HepG2 (cell line): ENCODE measurements around the gene NEK7. TPM values are rescaled to one million over a fixed set of nuclear protein-coding genes. Genes with fewer than 3 reads are reported as not detected.

Experiments used
- ATAC-seq: fragments of 200-7000 bp; cut with Tn5 transposase; 3 replicates; pipeline ENCODE4 v1.9.1; 2020; ENCODE audit warnings: mild to moderate bottlenecking, moderate library complexity
- BruUV-seq: library from RNA; stranded (reverse); fragments of 400-500 nt; replicated peaks from 2 replicates; lab custom pipeline; 2021; lab: Mats Ljungman, UMichigan
- CTCF ChIA-PET: fragments of 300-600 bp; formaldehyde crosslinking; extraction: SDS; loops from one replicate; lab custom pipeline; 2021; ENCODE audit warnings: low total read pairs, inconsistent platforms, low intra/inter-chr PET ratio; lab: Yijun Ruan, JAX
- POLR2A ChIA-PET: fragments of 350-600 bp; sonication (Branson Sonifier 250); formaldehyde crosslinking; loops from one replicate; lab custom pipeline; 2020; ENCODE audit warnings: antibody characterized with exemption, inconsistent platforms; lab: Yijun Ruan, JAX
- DNase-seq: peaks from one replicate; pipeline ENCODE4 v3.0.0-alpha.2; 2015; ENCODE audit warnings: low spot score
- FAIRE-seq: peaks from 3 replicates; lab custom pipeline; 2011; peaks lifted over from hg19 to GRCh38; lab: Jason Lieb, UNC
- H2AFZ ChIP-seq: one replicate; pipeline ENCODE4 v1.6.1; 2011; ENCODE audit warnings: low read length, inconsistent platforms
- H3K27ac ChIP-seq: fragments of 300-600 bp; 3 replicates; pipeline ENCODE4 v1.8.0; 2011; ENCODE audit warnings: mixed run types, mild to moderate bottlenecking, mixed read lengths, low read length, inconsistent platforms; ENCODE audit not compliant: insufficient read depth; ENCODE audit errors: extremely low read length
- H3K27me3 ChIP-seq, 2 experiments: fragments of 200-600 bp in 1 of 2; 2 replicates in 1 of 2; 3 replicates in 1 of 2; pipeline versions ENCODE4 v1.6.0 to v1.8.0; 2011; ENCODE audit warnings: low read length in 2 of 2, mild to moderate bottlenecking in 2 of 2, moderate library complexity in 2 of 2, inconsistent platforms in 1 of 2; ENCODE audit not compliant: insufficient read depth in 2 of 2, control insufficient read depth in 1 of 2
- H3K36me3 ChIP-seq, 2 experiments: fragments of 200-600 bp in 1 of 2; replicated peaks in 1 of 2; 2 replicates in 1 of 2; 3 replicates in 1 of 2; pipeline versions ENCODE4 v1.5.1 to v1.8.0; 2011; ENCODE audit warnings: low read length in 2 of 2, inconsistent platforms in 1 of 2; ENCODE audit not compliant: insufficient read depth in 2 of 2, control insufficient read depth in 1 of 2
- H3K4me1 ChIP-seq: 2 replicates; pipeline ENCODE4 v1.5.1; 2012; ENCODE audit warnings: low read length, inconsistent platforms; ENCODE audit not compliant: insufficient read depth
- H3K4me2 ChIP-seq: 2 replicates; pipeline ENCODE4 v1.6.0; 2011; ENCODE audit warnings: low read depth, low read length, inconsistent platforms
- H3K4me3 ChIP-seq, 3 experiments: fragments of 200-600 bp in 1 of 3; sonication (generic), shearing (Covaris generic) in 1 of 3; replicated peaks in 1 of 3; 2 replicates each; pipeline ENCODE4 v1.5.1; 2011 to 2016; ENCODE audit warnings: low read length in 3 of 3, inconsistent platforms in 2 of 3, low read depth in 2 of 3, mild to moderate bottlenecking in 2 of 3, control low read depth in 1 of 3, mixed read lengths in 1 of 3; ENCODE audit not compliant: insufficient read depth in 1 of 3
- H3K79me2 ChIP-seq: one replicate; pipeline ENCODE4 v1.6.1; 2011; ENCODE audit warnings: low read length, inconsistent platforms; ENCODE audit not compliant: insufficient read depth
- H3K9ac ChIP-seq: 2 replicates; pipeline ENCODE4 v1.6.0; 2011; ENCODE audit warnings: mild to moderate bottlenecking, low read depth, low read length, inconsistent platforms; ENCODE audit not compliant: insufficient read depth
- H3K9me3 ChIP-seq: 2 replicates; pipeline ENCODE4 v1.5.1; 2012; ENCODE audit warnings: mild to moderate bottlenecking, low read length
- H4K20me1 ChIP-seq: 2 replicates; pipeline ENCODE4 v1.6.0; 2011; ENCODE audit warnings: inconsistent platforms, mild to moderate bottlenecking, low read length, moderate library complexity; ENCODE audit not compliant: insufficient read depth
- ATF7 ChIP-seq, 2 experiments: fragments of 450-650 bp in 1 of 2; sonication (generic) in 1 of 2; formaldehyde crosslinking in 1 of 2; IDR thresholded peaks; 2 replicates each; pipeline versions ENCODE4 v1.4.0 to v1.6.1; 2016 to 2020; ENCODE audit warnings: antibody characterized with exemption in 1 of 2, mild to moderate bottlenecking in 1 of 2, missing genetic modification reagents in 1 of 2
- HES4 ChIP-seq: sonication (generic); formaldehyde crosslinking; IDR thresholded peaks from 2 replicates; pipeline ENCODE4 v1.9.0; 2021; ENCODE audit warnings: mild to moderate bottlenecking, missing genetic modification reagents, borderline replicate concordance
- RFXAP ChIP-seq: sonication (generic); formaldehyde crosslinking; IDR thresholded peaks from 2 replicates; pipeline ENCODE4 v1.4.0; 2020; ENCODE audit warnings: missing genetic modification reagents, borderline replicate concordance
- TARDBP ChIP-seq: sonication (generic); formaldehyde crosslinking; IDR thresholded peaks from 2 replicates; pipeline ENCODE4 v1.8.0; 2022; ENCODE audit warnings: mild to moderate bottlenecking, missing genetic modification reagents
- TCF12 ChIP-seq, 2 experiments: fragments of 450-650 bp in 1 of 2; sonication (generic) in 1 of 2; formaldehyde crosslinking in 1 of 2; IDR thresholded peaks; 2 replicates each; pipeline versions ENCODE4 v1.6.1 to v1.8.0; 2017 to 2022; ENCODE audit warnings: antibody characterized with exemption in 1 of 2, mild to moderate bottlenecking in 1 of 2, missing genetic modification reagents in 1 of 2, moderate library complexity in 1 of 2
- TEAD3 ChIP-seq: optimal IDR thresholded peaks from 2 replicates; pipeline ENCODE3; 2016; ENCODE audit warnings: borderline replicate concordance
- ZFP37 ChIP-seq: sonication (generic); formaldehyde crosslinking; IDR thresholded peaks from 2 replicates; pipeline ENCODE4 v1.4.0; 2020; ENCODE audit warnings: missing genetic modification reagents, borderline replicate concordance
- ZNF468 ChIP-seq: sonication (generic); formaldehyde crosslinking; IDR thresholded peaks from 2 replicates; pipeline ENCODE4 v1.8.0; 2022; ENCODE audit warnings: mild to moderate bottlenecking, moderate library complexity, missing genetic modification reagents
- ZNF703 ChIP-seq: sonication (generic); formaldehyde crosslinking; IDR thresholded peaks from 2 replicates; pipeline ENCODE4 v1.5.1; 2020; ENCODE audit warnings: missing genetic modification reagents, mild to moderate bottlenecking, moderate library complexity, borderline replicate concordance
- ZNF776 ChIP-seq: sonication (generic); formaldehyde crosslinking; IDR thresholded peaks from 2 replicates; pipeline ENCODE4 v1.4.0; 2020; ENCODE audit warnings: mild to moderate bottlenecking, missing genetic modification reagents
- ZSCAN21 ChIP-seq: sonication (generic); formaldehyde crosslinking; IDR thresholded peaks from 2 replicates; pipeline ENCODE4 v1.8.0; 2022; ENCODE audit warnings: mild to moderate bottlenecking, missing genetic modification reagents, moderate library complexity, borderline replicate concordance
- WGBS: methylation state at CpG from one replicate; pipeline ENCODE4 v1.1.6; 2017; ENCODE audit warnings: low lambda C conversion rate; 5-methylcytosine and 5-hydroxymethylcytosine counted together
- in situ Hi-C: cut with HindIII; loops from 2 replicates; pipeline ENCODE4 v1.10.0; 2017; ENCODE audit warnings: low pct_unique_long_range_greater_than_20kb; ENCODE audit not compliant: extremely low pct_ligation_motif_present
- intact Hi-C: fragments of 100-400 bp; cut with micrococcal nuclease; formaldehyde crosslinking; loops from one replicate; pipeline ENCODE4 v1.10.0; 2022; ENCODE audit not compliant: unreplicated experiment
- polyA plus RNA-seq, 8 experiments: library from polyadenylated mRNA; depleted of rRNA in 3 of 8; stranded (reverse) in 7 of 8; unstranded in 1 of 8; fragments of >200 nt; fragmentation: Illumina TruSeq in 4 of 8; extraction: Trizol in 4 of 8; gene quantifications; 2 replicates each; pipeline versions ENCODE4 v1.2.1 to v1.2.3, GENCODE V29; 2011 to 2016; ENCODE audit warnings: low read depth in 4 of 8, missing spikeins in 1 of 8, mixed read lengths in 1 of 8; ENCODE audit not compliant: insufficient read depth in 1 of 8
- total RNA-seq, 5 experiments: library from RNA; depleted of rRNA; stranded (reverse); fragments of >200 nt; fragmentation: Illumina TruSeq; extraction: Trizol; gene quantifications; 2 replicates each; pipeline ENCODE4 v1.2.3, GENCODE V29; 2016; ENCODE audit warnings: low read depth in 1 of 5
- TF ChIP-seq, protein P1 (sequence below): IDR thresholded peaks from 2 replicates; pipeline ENCODE4 v1.6.1; 2016; ENCODE audit warnings: missing compliant biosample characterization, missing genetic modification reagents, borderline replicate concordance

NEK7 gene
- total and polyA plus RNA-seq, 2 of the 13 experiments (the other 11 are each of a cell fraction or from before 2014, with no cell fraction given): 18.1 to 19.2 TPM

DNA sequence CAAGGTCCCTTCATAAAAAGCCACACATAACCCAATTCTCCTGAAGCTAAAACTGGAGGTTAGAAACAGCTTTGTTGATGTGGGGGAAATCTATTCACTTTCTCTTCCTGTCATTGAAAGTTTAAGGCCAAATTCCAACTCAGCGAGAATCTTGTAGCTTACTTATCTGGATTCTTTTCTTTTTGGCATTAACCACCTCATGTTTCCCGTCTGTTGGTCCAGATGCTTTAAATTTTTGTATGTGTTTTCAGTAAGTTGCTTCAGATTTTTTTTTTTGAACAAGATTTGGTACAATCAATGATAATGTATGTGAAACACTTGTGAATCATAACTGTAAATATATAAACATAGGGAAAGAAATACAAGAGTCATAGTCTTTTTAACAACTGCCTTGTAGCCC, 33.7 kb upstream of the NEK7 start:
- CTCF ChIA-PET: no interaction called here
- Histone ChIP-seq H3K9ac (no peak overlapping the region), H4K20me1 (no peaks in the 10 kb centered on the region), H3K27me3 (no peaks in the 10 kb centered on the region; a peak in 1 of 5 replicates), H3K4me1 (no peaks in the 10 kb centered on the region), H3K9me3 (no peaks in the 10 kb centered on the region), H3K4me3 (no peak overlapping the region), H3K27ac (no peak overlapping the region), H3K36me3 (no peaks in the 10 kb centered on the region), H2AFZ (no peak overlapping the region), H3K79me2 (no peaks in the 10 kb centered on the region), H3K4me2 (no peak overlapping the region)
- TF ChIP-seq ATF7 (IDR thresholded peaks at IDR 0.05) (no peak), ATF7 (CRISPR knock-in tag; IDR thresholded peaks at IDR 0.05) (no peak), RFXAP (CRISPR knock-in tag) (no peak), TCF12 (IDR thresholded peaks at IDR 0.05) (no peak), TCF12 (CRISPR knock-in tag; IDR thresholded peaks at IDR 0.05) (no peak), ZNF468 (CRISPR knock-in tag) (no peak), ZSCAN21 (CRISPR knock-in tag) (no peak), TEAD3 (CRISPR knock-in tag) (no peak), ZNF703 (CRISPR knock-in tag) (no peak), ZNF776 (no peak), ZFP37 (CRISPR knock-in tag) (no peak), TARDBP (CRISPR knock-in tag) (no peak), HES4 (CRISPR knock-in tag) (no peak)
- TF ChIP-seq, protein P1, sequence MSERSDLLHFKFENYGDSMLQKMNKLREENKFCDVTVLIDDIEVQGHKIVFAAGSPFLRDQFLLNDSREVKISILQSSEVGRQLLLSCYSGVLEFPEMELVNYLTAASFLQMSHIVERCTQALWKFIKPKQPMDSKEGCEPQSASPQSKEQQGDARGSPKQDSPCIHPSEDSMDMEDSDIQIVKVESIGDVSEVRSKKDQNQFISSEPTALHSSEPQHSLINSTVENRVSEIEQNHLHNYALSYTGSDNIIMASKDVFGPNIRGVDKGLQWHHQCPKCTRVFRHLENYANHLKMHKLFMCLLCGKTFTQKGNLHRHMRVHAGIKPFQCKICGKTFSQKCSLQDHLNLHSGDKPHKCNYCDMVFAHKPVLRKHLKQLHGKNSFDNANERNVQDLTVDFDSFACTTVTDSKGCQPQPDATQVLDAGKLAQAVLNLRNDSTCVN (CRISPR knock-in tag): no peak
- POLR2A ChIA-PET: no interaction called here
- no peak for DNase-seq
- no peak for FAIRE-seq
- WGBS: 4% methylated on average over 2 of the region's 2 CpGs
- ATAC-seq: no peak
- intact Hi-C loops (no loop called here), in situ Hi-C loops (no loop called here)
- no TSS peak for BruUV-seq
